GM23338 (cell line): ENCODE data around the gene FTO. TPM values are rescaled to one million over a fixed set of nuclear protein-coding genes. Genes with fewer than 3 reads are reported as not detected.

Source experiments
- ATAC-seq: fragments of 200-7000 bp; cut with Tn5 transposase; 3 replicates; pipeline ENCODE4 v1.9.1; 2020
- DNase-seq: peaks from one replicate; pipeline ENCODE4 v3.0.0-alpha.2; 2015; ENCODE audit warnings: low spot score
- H2AFZ ChIP-seq: fragments of 200-600 bp; sonication (generic); 2 replicates; pipeline ENCODE4 v1.8.0; 2016; ENCODE audit warnings: antibody characterized with exemption, mild to moderate bottlenecking, moderate library complexity
- H3F3A ChIP-seq: fragments of 200-600 bp; sonication (generic); replicated peaks from 2 replicates; pipeline ENCODE4 v1.8.0; 2017; ENCODE audit warnings: antibody characterized with exemption, mixed run types, low read depth
- H3K27ac ChIP-seq: fragments of 200-600 bp; sonication (generic); 2 replicates; pipeline ENCODE4 v1.6.1; 2016; ENCODE audit warnings: low read depth
- H3K27me3 ChIP-seq: fragments of 200-600 bp; sonication (generic); 2 replicates; pipeline ENCODE4 v1.8.0; 2016; ENCODE audit warnings: mild to moderate bottlenecking, mixed run types, moderate library complexity; ENCODE audit not compliant: insufficient read depth
- H3K36me3 ChIP-seq: fragments of 200-600 bp; sonication (generic); 2 replicates; pipeline ENCODE4 v1.8.0; 2016; ENCODE audit warnings: mild to moderate bottlenecking; ENCODE audit not compliant: insufficient read depth
- H3K4me1 ChIP-seq: fragments of 200-600 bp; sonication (generic); 2 replicates; pipeline ENCODE4 v1.8.0; 2016; ENCODE audit warnings: mild to moderate bottlenecking, moderate library complexity; ENCODE audit not compliant: insufficient read depth
- H3K4me2 ChIP-seq: fragments of 200-600 bp; sonication (generic); 2 replicates; pipeline ENCODE4 v1.7.1; 2017; ENCODE audit warnings: mixed run types
- H3K4me3 ChIP-seq: fragments of 200-600 bp; sonication (generic); 2 replicates; pipeline ENCODE4 v1.6.1; 2016; ENCODE audit warnings: mixed run types
- H3K79me2 ChIP-seq: fragments of 200-600 bp; sonication (generic); replicated peaks from 2 replicates; pipeline ENCODE4 v1.8.0; 2017; ENCODE audit warnings: mild to moderate bottlenecking; ENCODE audit not compliant: insufficient read depth
- H3K9me2 ChIP-seq: fragments of 200-600 bp; sonication (generic); 2 replicates; pipeline ENCODE4 v1.8.0; 2017; ENCODE audit not compliant: insufficient read depth
- H4K20me1 ChIP-seq: fragments of 200-600 bp; sonication (generic); replicated peaks from 2 replicates; pipeline ENCODE4 v1.8.0; 2017; ENCODE audit warnings: mild to moderate bottlenecking; ENCODE audit not compliant: insufficient read depth
- H3K27ac Mint-ChIP-seq: 2 replicates; pipeline ENCODE4 v1.8.0; 2020; ENCODE audit warnings: inconsistent platforms, mild to moderate bottlenecking, moderate library complexity, mixed read lengths
- H3K27me3 Mint-ChIP-seq: 3 replicates; pipeline ENCODE4 v1.8.0; 2022; ENCODE audit warnings: low read depth, mild to moderate bottlenecking, moderate library complexity, mixed read lengths, inconsistent platforms; ENCODE audit not compliant: insufficient read depth, poor library complexity
- H3K36me3 Mint-ChIP-seq: 3 replicates; pipeline ENCODE4 v1.8.0; 2021; ENCODE audit warnings: low read depth, mild to moderate bottlenecking, inconsistent platforms, moderate library complexity, mixed read lengths
- H3K4me1 Mint-ChIP-seq: 3 replicates; pipeline ENCODE4 v1.8.0; 2020; ENCODE audit warnings: mild to moderate bottlenecking, inconsistent platforms, mixed read lengths
- H3K4me3 Mint-ChIP-seq: 3 replicates; pipeline ENCODE4 v1.8.0; 2021; ENCODE audit warnings: moderate library complexity, mild to moderate bottlenecking, inconsistent platforms, mixed read lengths
- H3K9me3 Mint-ChIP-seq: 3 replicates; pipeline ENCODE4 v1.8.0; 2020; ENCODE audit warnings: moderate library complexity, mild to moderate bottlenecking, inconsistent platforms, mixed read lengths
- CREB1 ChIP-seq: fragments of 250-450 bp; sonication (Bioruptor Pico); IDR thresholded peaks from 2 replicates; pipeline ENCODE4 v1.5.0; 2020; ENCODE audit warnings: low read depth, mild to moderate bottlenecking, moderate library complexity
- EZH2 ChIP-seq: fragments of 200-600 bp; sonication (generic); IDR thresholded peaks from one replicate; pipeline ENCODE4 v1.8.0; 2017; ENCODE audit warnings: antibody characterized with exemption, mild to moderate bottlenecking, low read depth; ENCODE audit not compliant: unreplicated experiment
- JUNB ChIP-seq: IDR thresholded peaks from one replicate; pipeline ENCODE4 v1.6.1; 2016; ENCODE audit warnings: antibody characterized with exemption; ENCODE audit not compliant: unreplicated experiment
- NANOG ChIP-seq: IDR thresholded peaks from 2 replicates; pipeline ENCODE4 v1.6.1; 2016; ENCODE audit warnings: antibody characterized with exemption, borderline replicate concordance
- POLR2AphosphoS5 ChIP-seq: IDR thresholded peaks from 2 replicates; pipeline ENCODE4 v1.6.1; 2016; ENCODE audit warnings: antibody characterized with exemption, low read depth
- ZNF114 ChIP-seq: fragments of 250-450 bp; sonication (Bioruptor Pico); IDR thresholded peaks from 2 replicates; pipeline ENCODE4 v1.5.0; 2020; ENCODE audit warnings: mild to moderate bottlenecking, moderate library complexity
- ZNF331 ChIP-seq: fragments of 250-450 bp; sonication (Bioruptor Pico); IDR thresholded peaks from 2 replicates; pipeline ENCODE4 v1.5.0; 2020; ENCODE audit warnings: low read depth, mild to moderate bottlenecking, moderate library complexity
- polyA plus RNA-seq: library from polyadenylated mRNA; unstranded; fragments of >200 nt; fragmentation: Nextera tagmentation; extraction: Ambion mirVana; gene quantifications from 2 replicates; pipeline ENCODE4 v1.2.1, GENCODE V29; 2016
- total RNA-seq: library from RNA; depleted of rRNA; stranded (reverse); fragments of >200 nt; shearing (Covaris generic); gene quantifications from 2 replicates; pipeline ENCODE4 v1.2.3, GENCODE V29; 2014
- TF ChIP-seq, protein P1 (sequence below): IDR thresholded peaks from one replicate; pipeline ENCODE4 v1.6.1; 2018; ENCODE audit warnings: antibody characterized with exemption; ENCODE audit not compliant: unreplicated experiment
- TF ChIP-seq, protein P2 (sequence below), 2 experiments: fragments of 200-600 bp in 1 of 2; sonication (generic) in 1 of 2; conservative IDR thresholded peaks; 2 replicates each; pipeline versions ENCODE4 v1.5.1 to v1.6.1; 2016 to 2017; ENCODE audit warnings: antibody characterized with exemption in 2 of 2, low read depth in 2 of 2, mild to moderate bottlenecking in 2 of 2, moderate library complexity in 1 of 2

The FTO gene
- total and polyA plus RNA-seq, 2 experiments from 2014 or later = 17.7 to 69.6 TPM

DNA sequence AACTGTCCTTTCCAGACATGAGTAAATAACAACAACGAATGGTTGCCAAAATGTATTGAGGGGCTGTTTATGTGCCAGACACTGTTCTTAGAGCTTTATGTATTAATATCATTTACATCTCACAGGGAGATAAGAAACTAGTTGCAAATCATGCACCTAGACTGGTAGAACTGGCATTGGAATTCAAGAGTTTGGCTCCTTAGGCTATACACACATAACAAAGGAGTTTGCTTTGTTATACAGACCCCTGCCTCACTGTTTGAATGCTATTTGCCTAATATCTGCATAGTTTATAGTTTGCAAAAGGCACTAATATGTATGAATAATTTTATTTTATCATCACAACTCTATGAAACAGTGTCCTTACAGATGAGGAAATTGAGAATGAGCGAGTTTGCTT, 100.0 kb downstream of the FTO start:
- H3K27ac Mint-ChIP-seq = peak overlapping the region; percentile 36; the same call in 1 of the 2 replicates
- H3K9me2 ChIP-seq = no peaks in the 10 kb centered on the region
- peak; percentile 71 for ATAC-seq
- no peak overlapping the region for H3K4me3 ChIP-seq
- peak; percentile 30 for DNase-seq
- H3K36me3 ChIP-seq = no peaks in the 10 kb centered on the region
- no peaks in the 10 kb centered on the region for H3K27me3 ChIP-seq
- no peaks in the 10 kb centered on the region for H4K20me1 ChIP-seq
- H3K4me3 Mint-ChIP-seq = no peak overlapping the region
- peaks cover 36% of the 10 kb centered on the region for H3K4me1 ChIP-seq
- H3K27me3 Mint-ChIP-seq = no peaks in the 10 kb centered on the region
- peaks cover 39% of the 10 kb centered on the region for H3K4me1 Mint-ChIP-seq
- no peaks in the 10 kb centered on the region; the same call in 2 of the 3 replicates for H3K36me3 Mint-ChIP-seq
- TF ChIP-seq NANOG (no peak), POLR2AphosphoS5 (no peak), ZNF114 (no peak), ZNF331 (CRISPR knock-in tag) (no peak), EZH2 (no peak), CREB1 (CRISPR knock-in tag) (no peak)
- TF ChIP-seq, protein P1, sequence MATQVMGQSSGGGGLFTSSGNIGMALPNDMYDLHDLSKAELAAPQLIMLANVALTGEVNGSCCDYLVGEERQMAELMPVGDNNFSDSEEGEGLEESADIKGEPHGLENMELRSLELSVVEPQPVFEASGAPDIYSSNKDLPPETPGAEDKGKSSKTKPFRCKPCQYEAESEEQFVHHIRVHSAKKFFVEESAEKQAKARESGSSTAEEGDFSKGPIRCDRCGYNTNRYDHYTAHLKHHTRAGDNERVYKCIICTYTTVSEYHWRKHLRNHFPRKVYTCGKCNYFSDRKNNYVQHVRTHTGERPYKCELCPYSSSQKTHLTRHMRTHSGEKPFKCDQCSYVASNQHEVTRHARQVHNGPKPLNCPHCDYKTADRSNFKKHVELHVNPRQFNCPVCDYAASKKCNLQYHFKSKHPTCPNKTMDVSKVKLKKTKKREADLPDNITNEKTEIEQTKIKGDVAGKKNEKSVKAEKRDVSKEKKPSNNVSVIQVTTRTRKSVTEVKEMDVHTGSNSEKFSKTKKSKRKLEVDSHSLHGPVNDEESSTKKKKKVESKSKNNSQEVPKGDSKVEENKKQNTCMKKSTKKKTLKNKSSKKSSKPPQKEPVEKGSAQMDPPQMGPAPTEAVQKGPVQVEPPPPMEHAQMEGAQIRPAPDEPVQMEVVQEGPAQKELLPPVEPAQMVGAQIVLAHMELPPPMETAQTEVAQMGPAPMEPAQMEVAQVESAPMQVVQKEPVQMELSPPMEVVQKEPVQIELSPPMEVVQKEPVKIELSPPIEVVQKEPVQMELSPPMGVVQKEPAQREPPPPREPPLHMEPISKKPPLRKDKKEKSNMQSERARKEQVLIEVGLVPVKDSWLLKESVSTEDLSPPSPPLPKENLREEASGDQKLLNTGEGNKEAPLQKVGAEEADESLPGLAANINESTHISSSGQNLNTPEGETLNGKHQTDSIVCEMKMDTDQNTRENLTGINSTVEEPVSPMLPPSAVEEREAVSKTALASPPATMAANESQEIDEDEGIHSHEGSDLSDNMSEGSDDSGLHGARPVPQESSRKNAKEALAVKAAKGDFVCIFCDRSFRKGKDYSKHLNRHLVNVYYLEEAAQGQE = no peak
- peaks cover 7% of the 10 kb centered on the region; the same call in 2 of the 3 replicates for H3K9me3 Mint-ChIP-seq
- no peak overlapping the region for H2AFZ ChIP-seq
- H3K79me2 ChIP-seq = peaks cover 47% of the 10 kb centered on the region
- H3K4me2 ChIP-seq = peak overlapping the region; percentile 12; the same call in 1 of the 2 replicates
- no peak overlapping the region for H3K27ac ChIP-seq
- no peaks in the 10 kb centered on the region for H3F3A ChIP-seq

DNA sequence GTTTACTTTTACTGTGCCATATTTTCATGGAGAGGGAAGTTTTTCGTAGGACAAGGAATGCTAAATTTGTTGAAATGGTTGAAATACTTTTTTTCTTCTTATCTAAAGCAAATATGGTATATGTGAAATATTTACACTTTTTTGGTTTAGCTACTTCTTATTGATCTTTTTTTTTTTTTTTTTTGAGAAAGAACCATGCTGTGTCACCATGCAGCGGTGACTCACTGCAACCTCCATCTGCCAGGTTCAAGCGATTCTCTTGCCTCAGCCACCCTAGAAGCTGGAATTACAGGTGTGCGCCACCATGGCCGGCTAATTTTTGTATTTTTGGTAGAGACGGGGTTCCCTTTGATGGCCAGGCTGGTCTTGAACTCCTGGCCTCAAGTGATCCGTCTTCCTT, 100.5 kb downstream of the FTO start:
- no peak overlapping the region for H3K4me3 ChIP-seq
- H3K36me3 ChIP-seq = no peaks in the 10 kb centered on the region
- H3K27ac Mint-ChIP-seq = no peak overlapping the region; the same call in 1 of the 2 replicates
- peaks cover 36% of the 10 kb centered on the region for H3K4me1 ChIP-seq
- TF ChIP-seq JUNB (no peak), CREB1 (CRISPR knock-in tag) (no peak), POLR2AphosphoS5 (no peak), EZH2 (no peak)
- TF ChIP-seq, protein P2, sequence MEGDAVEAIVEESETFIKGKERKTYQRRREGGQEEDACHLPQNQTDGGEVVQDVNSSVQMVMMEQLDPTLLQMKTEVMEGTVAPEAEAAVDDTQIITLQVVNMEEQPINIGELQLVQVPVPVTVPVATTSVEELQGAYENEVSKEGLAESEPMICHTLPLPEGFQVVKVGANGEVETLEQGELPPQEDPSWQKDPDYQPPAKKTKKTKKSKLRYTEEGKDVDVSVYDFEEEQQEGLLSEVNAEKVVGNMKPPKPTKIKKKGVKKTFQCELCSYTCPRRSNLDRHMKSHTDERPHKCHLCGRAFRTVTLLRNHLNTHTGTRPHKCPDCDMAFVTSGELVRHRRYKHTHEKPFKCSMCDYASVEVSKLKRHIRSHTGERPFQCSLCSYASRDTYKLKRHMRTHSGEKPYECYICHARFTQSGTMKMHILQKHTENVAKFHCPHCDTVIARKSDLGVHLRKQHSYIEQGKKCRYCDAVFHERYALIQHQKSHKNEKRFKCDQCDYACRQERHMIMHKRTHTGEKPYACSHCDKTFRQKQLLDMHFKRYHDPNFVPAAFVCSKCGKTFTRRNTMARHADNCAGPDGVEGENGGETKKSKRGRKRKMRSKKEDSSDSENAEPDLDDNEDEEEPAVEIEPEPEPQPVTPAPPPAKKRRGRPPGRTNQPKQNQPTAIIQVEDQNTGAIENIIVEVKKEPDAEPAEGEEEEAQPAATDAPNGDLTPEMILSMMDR (conservative IDR thresholded peaks at IDR 0.05; ENCODE audit: low read depth in 2 of 2) = no peak
- H3K79me2 ChIP-seq = peaks cover 49% of the 10 kb centered on the region
- no peaks in the 10 kb centered on the region; the same call in 2 of the 3 replicates for H3K36me3 Mint-ChIP-seq
- H3K9me2 ChIP-seq = no peaks in the 10 kb centered on the region
- no peaks in the 10 kb centered on the region for H3F3A ChIP-seq
- H4K20me1 ChIP-seq = no peaks in the 10 kb centered on the region
- DNase-seq = no peak
- H3K27me3 Mint-ChIP-seq = no peaks in the 10 kb centered on the region
- H3K4me2 ChIP-seq = no peak overlapping the region
- no peak overlapping the region for H3K4me3 Mint-ChIP-seq
- no peak for ATAC-seq
- H3K4me1 Mint-ChIP-seq = peaks cover 39% of the 10 kb centered on the region
- no peak overlapping the region for H2AFZ ChIP-seq
- H3K27ac ChIP-seq = no peak overlapping the region
- H3K27me3 ChIP-seq = no peaks in the 10 kb centered on the region
- H3K9me3 Mint-ChIP-seq = peaks cover 7% of the 10 kb centered on the region; the same call in 2 of the 3 replicates
